SK-N-MC (cell line): ENCODE measurements around the gene ST6GALNAC5.

Source experiments
- EZH2 ChIP-seq: fragments of 200-600 bp; sonication (generic); IDR thresholded peaks from one replicate; pipeline ENCODE4 v1.6.1; 2017; ENCODE audit warnings: antibody characterized with exemption
- FOXP2 ChIP-seq: optimal IDR thresholded peaks from 2 replicates; pipeline ENCODE3; 2011; ENCODE audit warnings: mild to moderate bottlenecking, moderate library complexity; ENCODE audit not compliant: insufficient read depth; ENCODE audit errors: extremely low read length, control extremely low read depth
- POLR2AphosphoS5 ChIP-seq: IDR thresholded peaks from 2 replicates; pipeline ENCODE4 v1.6.1; 2012; ENCODE audit warnings: mild to moderate bottlenecking, low read depth, low read length, borderline replicate concordance

- TF ChIP-seq EZH2 (no peak), POLR2AphosphoS5 (no peak), FOXP2 (no peak)
Observed at GRCh38 chr1:77056525-77056924, 189.2 kb downstream of the ST6GALNAC5 start.
